HCT116 (cell line): ENCODE measurements around the gene ZNF319.

Source experiments
- JUND ChIP-seq: IDR thresholded peaks from 2 replicates; pipeline ENCODE4 v1.6.1; 2012
- POLR2A ChIP-seq: IDR thresholded peaks from 2 replicates; pipeline ENCODE4 v1.7.0; 2011; ENCODE audit warnings: borderline replicate concordance; ENCODE audit not compliant: insufficient read depth, insufficient read length; ENCODE audit errors: extremely low read depth
- TCF7L2 ChIP-seq: IDR thresholded peaks from 2 replicates; pipeline ENCODE4 v1.7.0; 2011; ENCODE audit warnings: borderline replicate concordance, inconsistent platforms; ENCODE audit not compliant: insufficient read depth, insufficient read length; ENCODE audit errors: extremely low read depth
- YY1 ChIP-seq: IDR thresholded peaks from 2 replicates; pipeline ENCODE4 v1.6.1; 2011; ENCODE audit warnings: low read length, low read depth, moderate library complexity, mild to moderate bottlenecking; ENCODE audit not compliant: insufficient replicate concordance; ENCODE audit errors: extremely low read depth
- TF ChIP-seq, protein P1 (sequence below): IDR thresholded peaks from 2 replicates; pipeline ENCODE4 v1.6.1; 2011; ENCODE audit warnings: mild to moderate bottlenecking, low read length, moderate library complexity; ENCODE audit not compliant: insufficient replicate concordance; ENCODE audit errors: extremely low read depth

- TF ChIP-seq JUND, result no peak
- TF ChIP-seq, protein P1, sequence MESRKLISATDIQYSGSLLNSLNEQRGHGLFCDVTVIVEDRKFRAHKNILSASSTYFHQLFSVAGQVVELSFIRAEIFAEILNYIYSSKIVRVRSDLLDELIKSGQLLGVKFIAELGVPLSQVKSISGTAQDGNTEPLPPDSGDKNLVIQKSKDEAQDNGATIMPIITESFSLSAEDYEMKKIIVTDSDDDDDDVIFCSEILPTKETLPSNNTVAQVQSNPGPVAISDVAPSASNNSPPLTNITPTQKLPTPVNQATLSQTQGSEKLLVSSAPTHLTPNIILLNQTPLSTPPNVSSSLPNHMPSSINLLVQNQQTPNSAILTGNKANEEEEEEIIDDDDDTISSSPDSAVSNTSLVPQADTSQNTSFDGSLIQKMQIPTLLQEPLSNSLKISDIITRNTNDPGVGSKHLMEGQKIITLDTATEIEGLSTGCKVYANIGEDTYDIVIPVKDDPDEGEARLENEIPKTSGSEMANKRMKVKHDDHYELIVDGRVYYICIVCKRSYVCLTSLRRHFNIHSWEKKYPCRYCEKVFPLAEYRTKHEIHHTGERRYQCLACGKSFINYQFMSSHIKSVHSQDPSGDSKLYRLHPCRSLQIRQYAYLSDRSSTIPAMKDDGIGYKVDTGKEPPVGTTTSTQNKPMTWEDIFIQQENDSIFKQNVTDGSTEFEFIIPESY, result no peak
- TF ChIP-seq YY1, result no peak
- no peak for TF ChIP-seq TCF7L2
- TF ChIP-seq POLR2A, result no peak
These were observed 40.0 kb upstream of the ZNF319 start for GRCh38 chr16:58040496-58040846.
